ENCODE results near the gene PAPSS2. TPM values are rescaled to one million over a fixed set of nuclear protein-coding genes. Genes with fewer than 3 reads are reported as not detected.
"Not testable (repeated sequence)": the region's sequence is repeated elsewhere in the genome, so short reads cannot be mapped to it uniquely, and the experiment has no call there.

The PAPSS2 gene
- total RNA-seq (1 to 10 TPM in 1 of 5 experiments, under 1 TPM in 4; 0.21 to 1.6 (median 0.57) TPM), polyA plus RNA-seq (under 1 TPM; 0.05 to 0.06 TPM), total RNA-seq (0.94 reads per million)

DNA sequence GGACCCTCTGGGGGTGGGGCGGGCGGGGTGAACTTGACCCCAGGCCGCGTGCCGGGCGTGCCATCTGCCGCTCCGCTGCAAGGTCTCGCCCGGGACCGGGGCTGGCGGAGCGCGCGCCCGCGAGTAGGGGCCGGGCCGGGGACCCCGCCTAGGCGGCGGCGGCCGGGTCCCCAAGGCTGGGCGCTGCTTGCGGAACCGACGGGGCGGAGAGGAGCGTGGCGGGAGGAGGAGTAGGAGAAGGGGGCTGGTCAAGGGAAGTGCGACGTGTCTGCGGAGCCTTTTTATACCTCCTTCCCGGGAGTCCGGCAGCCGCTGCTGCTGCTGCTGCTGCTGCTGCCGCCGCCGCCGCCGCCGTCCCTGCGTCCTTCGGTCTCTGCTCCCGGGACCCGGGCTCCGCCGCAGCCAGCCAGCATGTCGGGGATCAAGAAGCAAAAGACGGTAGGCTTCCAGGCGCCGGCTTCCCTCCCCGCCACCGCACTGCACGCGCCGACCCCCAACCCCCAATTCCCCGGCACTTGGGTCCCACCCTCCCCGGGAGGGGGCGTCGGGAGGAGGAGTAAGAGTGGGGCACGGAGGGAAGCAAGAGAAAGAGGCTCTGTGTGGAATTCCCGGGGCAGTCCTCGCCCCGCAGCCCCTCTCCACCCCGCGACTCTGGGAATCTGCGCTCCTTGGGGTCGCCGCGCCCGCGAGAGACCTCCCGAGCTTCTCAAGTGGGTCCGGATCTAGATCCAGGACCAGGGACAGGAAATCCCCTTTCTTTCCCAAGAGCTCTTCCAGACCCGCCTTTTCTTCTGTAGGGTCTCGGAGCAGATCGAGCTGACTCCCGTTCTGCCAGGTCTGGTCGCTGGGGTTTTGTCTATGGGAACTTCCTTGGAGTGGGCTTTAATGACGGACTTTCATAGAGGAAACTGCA lies at the start of gene PAPSS2:
Gene PAPSS2 (plus strand): TSS at position 308 of the 913 bp plus-strand sequence. CDS start 104 bp downstream, at position 412.
- no peaks in the 10 kb centered on the region for H3K9me3 ChIP-seq (ENCODE audit: control insufficient read depth in 2 of 3, low read length in 3 of 3)
- H3K4me3 Mint-ChIP-seq = peak within 1 kb of the TSS; percentile 72 to 89 (median 80)
- peaks cover 0 to 4% (median 0%) of the 10 kb centered on the region in 5 donors for H3K36me3 Mint-ChIP-seq
- peak within 1 kb of the TSS; percentile 42 for H3K4me3 ChIP-seq (ENCODE audit: low read length)
- CTCF ChIA-PET = no interaction called here
- H3K27me3 Mint-ChIP-seq = peaks cover 42 to 55% (median 49%) of the 10 kb centered on the region in 5 donors
- DNase-seq = peak in 6 of 9 donors; percentile 2 to 38 (median 8)
- ATAC-seq = peak; percentile 57
- peaks cover 0 to 7% of the 10 kb centered on the region in 2 donors for H3K4me1 ChIP-seq (ENCODE audit: control insufficient read depth in 2 of 2, insufficient read depth in 2 of 2, low read length in 2 of 2)
- POLR2A ChIA-PET = no interaction called here
- H3K36me3 ChIP-seq (ENCODE audit: control insufficient read depth in 2 of 3, insufficient read depth in 3 of 3, low read length in 3 of 3) = no peaks in the 10 kb centered on the region
- H3K27me3 ChIP-seq (ENCODE audit: control insufficient read depth in 2 of 2, insufficient read depth in 2 of 2, low read length in 2 of 2) = peaks cover 3 to 10% of the 10 kb centered on the region in 2 donors
- peak within 1 kb of the TSS in 1 of 9 donors; percentile 17 for H3K27ac Mint-ChIP-seq
- intact Hi-C loops (cut with micrococcal nuclease) = loop anchor here in 1 of 2 donors (5.0 kb wide), 1 partner anchor 202 kb away; the partner anchor contains the start of genes KLLN and PTEN
- H3K4me1 Mint-ChIP-seq = peaks cover 7 to 14% (median 13%) of the 10 kb centered on the region in 7 donors
- H3K9me3 Mint-ChIP-seq = peaks cover 0 to 1% (median 0%) of the 10 kb centered on the region in 11 donors
- no peak within 1 kb of the TSS for H3K27ac ChIP-seq (ENCODE audit: low read depth, low read length)

DNA sequence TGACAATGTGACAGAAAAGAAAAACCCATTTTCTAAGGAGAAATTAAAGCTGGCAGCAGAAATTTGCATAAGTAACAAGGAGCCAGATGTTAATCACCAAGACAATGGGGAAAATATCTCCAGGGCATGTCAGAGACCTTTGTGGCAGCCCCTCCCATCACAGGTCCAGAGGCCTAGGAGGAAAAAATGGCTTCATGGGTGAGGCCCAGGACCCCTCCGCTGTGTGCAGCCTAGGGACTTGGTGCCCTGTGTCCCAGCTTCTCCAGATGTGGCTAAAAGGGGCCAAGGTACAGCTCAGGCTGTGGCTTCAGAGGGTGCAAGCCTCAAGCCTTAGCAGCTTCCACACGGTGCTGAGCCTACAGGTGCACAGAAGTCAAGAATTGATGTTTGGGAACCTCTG lies 48.3 kb upstream of the PAPSS2 start:
- H3K4me3 ChIP-seq (ENCODE audit: low read length); H3K36me3 Mint-ChIP-seq; H3K27me3 ChIP-seq (ENCODE audit: control insufficient read depth in 2 of 2, insufficient read depth in 2 of 2, low read length in 2 of 2); H3K4me1 ChIP-seq (ENCODE audit: control insufficient read depth in 2 of 2, insufficient read depth in 2 of 2, low read length in 2 of 2); H3K36me3 ChIP-seq (ENCODE audit: control insufficient read depth in 2 of 3, insufficient read depth in 3 of 3, low read length in 3 of 3); DNase-seq; H3K4me1 Mint-ChIP-seq; H3K27ac ChIP-seq (ENCODE audit: low read depth, low read length); POLR2A ChIA-PET; H3K4me3 Mint-ChIP-seq; ATAC-seq; H3K27me3 Mint-ChIP-seq; CTCF ChIA-PET; H3K27ac Mint-ChIP-seq; intact Hi-C loops (cut with micrococcal nuclease); H3K9me3 ChIP-seq (ENCODE audit: control insufficient read depth in 2 of 3, low read length in 3 of 3): not testable (repeated sequence)
- H3K9me3 Mint-ChIP-seq = peaks cover 0 to 15% (median 4%) of the 10 kb centered on the region in 11 donors

DNA sequence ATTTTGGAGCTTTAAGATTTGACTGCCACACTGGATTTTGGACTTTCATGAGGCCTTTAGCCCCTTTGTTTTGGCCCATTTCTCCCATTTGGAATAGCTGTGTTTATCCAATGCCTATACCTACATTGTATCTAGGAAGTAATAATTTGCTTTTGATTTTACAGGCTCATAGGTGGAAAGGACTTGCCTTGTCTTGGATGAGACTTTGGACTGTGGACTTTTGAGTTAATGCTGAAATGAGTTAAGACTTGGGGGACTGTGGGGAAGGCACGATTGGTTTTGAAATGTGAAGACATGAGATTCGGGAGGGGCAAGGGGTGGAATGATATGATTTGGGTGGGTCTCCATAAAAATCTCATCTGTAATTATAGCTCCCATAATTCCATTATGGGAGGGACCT lies 47.6 kb upstream of the PAPSS2 start:
- intact Hi-C loops (cut with micrococcal nuclease) = no loop called here
- POLR2A ChIA-PET = no interaction called here
- Histone ChIP-seq H3K27me3 (ENCODE audit: control insufficient read depth in 2 of 2, insufficient read depth in 2 of 2, low read length in 2 of 2) (no peaks in the 10 kb centered on the region), H3K27ac (ENCODE audit: low read depth, low read length) (no peak overlapping the region), H3K36me3 (ENCODE audit: control insufficient read depth in 2 of 3, insufficient read depth in 3 of 3, low read length in 3 of 3) (no peaks in the 10 kb centered on the region), H3K4me1 (ENCODE audit: control insufficient read depth in 2 of 2, insufficient read depth in 2 of 2, low read length in 2 of 2) (no peaks in the 10 kb centered on the region), H3K4me3 (ENCODE audit: low read length) (no peak overlapping the region), H3K9me3 (ENCODE audit: control insufficient read depth in 2 of 3, low read length in 3 of 3) (no peaks in the 10 kb centered on the region)
- H3K4me3 Mint-ChIP-seq = no peak overlapping the region
- peaks cover 0 to 12% (median 6%) of the 10 kb centered on the region in 5 donors for H3K27me3 Mint-ChIP-seq
- no peaks in the 10 kb centered on the region for H3K4me1 Mint-ChIP-seq
- DNase-seq (no peak), ATAC-seq (no peak)
- peaks cover 0 to 3% (median 0%) of the 10 kb centered on the region in 5 donors for H3K36me3 Mint-ChIP-seq
- H3K9me3 Mint-ChIP-seq = peaks cover 0 to 15% (median 4%) of the 10 kb centered on the region in 11 donors
- CTCF ChIA-PET = no interaction called here
- H3K27ac Mint-ChIP-seq = no peak overlapping the region

DNA sequence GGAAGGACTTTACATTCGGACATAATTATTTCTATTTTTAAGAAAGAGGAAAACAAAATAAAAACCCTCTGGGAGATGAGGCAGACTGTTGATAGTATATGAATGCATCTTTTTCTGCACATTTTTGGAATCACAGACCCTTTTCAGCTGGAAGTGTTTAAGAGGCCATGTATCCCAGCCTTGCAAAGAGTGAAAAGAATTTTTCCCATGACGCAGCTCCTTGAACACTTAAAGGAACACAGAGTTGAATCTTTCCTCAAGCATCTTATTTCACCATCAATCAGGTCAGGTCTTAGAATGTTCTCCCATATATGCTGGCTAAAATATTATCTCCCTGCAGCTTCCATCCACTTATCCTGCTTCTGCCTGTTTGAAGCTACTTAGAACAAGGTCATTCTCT lies 45.9 kb upstream of the PAPSS2 start:
- intact Hi-C loops (cut with micrococcal nuclease) = no loop called here
- H3K27me3 ChIP-seq (ENCODE audit: control insufficient read depth in 2 of 2, insufficient read depth in 2 of 2, low read length in 2 of 2) = no peaks in the 10 kb centered on the region
- no peak overlapping the region for H3K27ac ChIP-seq (ENCODE audit: low read depth, low read length)
- DNase-seq (no peak), ATAC-seq (no peak)
- H3K4me1 ChIP-seq (ENCODE audit: control insufficient read depth in 2 of 2, insufficient read depth in 2 of 2, low read length in 2 of 2) = no peaks in the 10 kb centered on the region
- Mint-ChIP-seq H3K27ac (no peak overlapping the region), H3K4me1 (no peaks in the 10 kb centered on the region), H3K27me3 (peaks cover 9 to 14% (median 13%) of the 10 kb centered on the region in 5 donors), H3K4me3 (no peak overlapping the region), H3K9me3 (peaks cover 0 to 15% (median 4%) of the 10 kb centered on the region in 11 donors), H3K36me3 (peaks cover 0 to 3% (median 0%) of the 10 kb centered on the region in 5 donors)
- H3K9me3 ChIP-seq (ENCODE audit: control insufficient read depth in 2 of 3, low read length in 3 of 3) = no peaks in the 10 kb centered on the region
- ChIA-PET POLR2A (no interaction called here), CTCF (no interaction called here)
- no peaks in the 10 kb centered on the region for H3K36me3 ChIP-seq (ENCODE audit: control insufficient read depth in 2 of 3, insufficient read depth in 3 of 3, low read length in 3 of 3)
- no peak overlapping the region for H3K4me3 ChIP-seq (ENCODE audit: low read length)

DNA sequence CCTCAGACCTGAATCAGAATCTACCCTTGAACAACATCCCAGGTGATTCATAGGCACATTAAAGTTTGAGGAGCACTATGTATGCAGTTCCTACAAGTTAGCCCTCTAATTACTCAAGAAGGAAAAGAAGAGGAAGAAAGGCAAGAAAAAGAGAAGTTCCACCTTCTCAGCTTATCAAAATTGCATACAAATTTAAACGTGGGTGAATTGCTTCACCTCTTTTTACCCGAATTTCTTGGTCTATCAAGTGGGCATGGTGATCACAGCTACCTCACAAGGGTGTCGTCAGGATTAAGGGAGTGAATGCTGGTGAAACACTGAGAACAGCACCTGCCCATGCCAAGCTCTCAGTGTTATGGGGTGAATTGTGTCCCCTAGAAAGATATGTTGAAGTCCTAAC lies 43.8 kb upstream of the PAPSS2 start:
- Mint-ChIP-seq H3K27ac (no peak overlapping the region), H3K36me3 (peaks cover 0 to 2% (median 0%) of the 10 kb centered on the region in 5 donors), H3K4me3 (no peak overlapping the region), H3K4me1 (no peaks in the 10 kb centered on the region), H3K9me3 (peaks cover 0 to 13% (median 2%) of the 10 kb centered on the region in 11 donors), H3K27me3 (peaks cover 14 to 29% (median 17%) of the 10 kb centered on the region in 5 donors)
- no peaks in the 10 kb centered on the region for H3K4me1 ChIP-seq (ENCODE audit: control insufficient read depth in 2 of 2, insufficient read depth in 2 of 2, low read length in 2 of 2)
- POLR2A ChIA-PET = no interaction called here
- no peak for ATAC-seq
- no peaks in the 10 kb centered on the region for H3K27me3 ChIP-seq (ENCODE audit: control insufficient read depth in 2 of 2, insufficient read depth in 2 of 2, low read length in 2 of 2)
- H3K36me3 ChIP-seq (ENCODE audit: control insufficient read depth in 2 of 3, insufficient read depth in 3 of 3, low read length in 3 of 3) = no peaks in the 10 kb centered on the region
- intact Hi-C loops (cut with micrococcal nuclease) = no loop called here
- DNase-seq = no peak
- no peaks in the 10 kb centered on the region for H3K9me3 ChIP-seq (ENCODE audit: control insufficient read depth in 2 of 3, low read length in 3 of 3)
- H3K27ac ChIP-seq (ENCODE audit: low read depth, low read length) = no peak overlapping the region
- H3K4me3 ChIP-seq (ENCODE audit: low read length) = no peak overlapping the region
- CTCF ChIA-PET = no interaction called here

DNA sequence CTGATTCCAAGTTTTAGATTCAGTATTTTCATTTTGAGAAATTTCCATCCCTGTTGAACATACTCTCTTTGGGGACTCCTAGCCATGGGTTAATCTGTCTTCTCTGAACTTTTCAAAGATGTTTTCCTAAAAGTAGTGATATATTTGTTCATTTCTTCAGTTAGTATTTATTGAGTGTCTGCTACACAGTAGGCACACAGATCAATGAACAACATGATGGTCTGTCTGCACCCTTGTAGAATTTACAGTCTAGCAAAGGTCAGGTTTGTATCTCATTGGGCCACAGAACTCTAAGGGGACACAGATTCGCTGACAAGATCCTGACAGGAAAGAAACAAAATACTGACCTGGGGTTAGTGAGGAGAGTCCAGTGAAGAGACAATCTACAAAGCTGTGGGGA lies 42.2 kb upstream of the PAPSS2 start:
- DNase-seq (no peak), ATAC-seq (no peak)
- ChIA-PET CTCF (interaction anchor here (1.8 kb wide), 1 partner anchor 15 kb away, joined by 3 read pairs; no protein-coding TSS in a partner anchor), POLR2A (no interaction called here)
- no peaks in the 10 kb centered on the region for H3K27me3 ChIP-seq (ENCODE audit: control insufficient read depth in 2 of 2, insufficient read depth in 2 of 2, low read length in 2 of 2)
- no peak overlapping the region for H3K27ac Mint-ChIP-seq
- H3K36me3 ChIP-seq (ENCODE audit: control insufficient read depth in 2 of 3, insufficient read depth in 3 of 3, low read length in 3 of 3) = no peaks in the 10 kb centered on the region
- H3K4me3 Mint-ChIP-seq = no peak overlapping the region
- H3K4me1 Mint-ChIP-seq = no peaks in the 10 kb centered on the region
- H3K4me1 ChIP-seq (ENCODE audit: control insufficient read depth in 2 of 2, insufficient read depth in 2 of 2, low read length in 2 of 2) = no peaks in the 10 kb centered on the region
- H3K27ac ChIP-seq (ENCODE audit: low read depth, low read length) = no peak overlapping the region
- no peaks in the 10 kb centered on the region for H3K36me3 Mint-ChIP-seq
- H3K9me3 ChIP-seq (ENCODE audit: control insufficient read depth in 2 of 3, low read length in 3 of 3) = no peaks in the 10 kb centered on the region
- H3K9me3 Mint-ChIP-seq = no peaks in the 10 kb centered on the region
- H3K27me3 Mint-ChIP-seq = peaks cover 14 to 33% (median 23%) of the 10 kb centered on the region in 5 donors
- no peak overlapping the region for H3K4me3 ChIP-seq (ENCODE audit: low read length)
- intact Hi-C loops (cut with micrococcal nuclease) = no loop called here

Data from naive thymus-derived CD4-positive, alpha-beta T cell (primary cell).